GM19397 (cell line): ENCODE measurements around the gene MYB.

ENCODE experiments used
- ATAC-seq: cut with Tn5 transposase; IDR thresholded peaks from one replicate; pipeline ENCODE4 v1.9.1; 2021; ENCODE audit warnings: mild to moderate bottlenecking, moderate library complexity; ENCODE audit not compliant: unreplicated experiment

MYB gene

GRCh38 chr6:135185483-135185882, 4.4 kb downstream of the MYB start:
- ATAC-seq: no peak

DNA sequence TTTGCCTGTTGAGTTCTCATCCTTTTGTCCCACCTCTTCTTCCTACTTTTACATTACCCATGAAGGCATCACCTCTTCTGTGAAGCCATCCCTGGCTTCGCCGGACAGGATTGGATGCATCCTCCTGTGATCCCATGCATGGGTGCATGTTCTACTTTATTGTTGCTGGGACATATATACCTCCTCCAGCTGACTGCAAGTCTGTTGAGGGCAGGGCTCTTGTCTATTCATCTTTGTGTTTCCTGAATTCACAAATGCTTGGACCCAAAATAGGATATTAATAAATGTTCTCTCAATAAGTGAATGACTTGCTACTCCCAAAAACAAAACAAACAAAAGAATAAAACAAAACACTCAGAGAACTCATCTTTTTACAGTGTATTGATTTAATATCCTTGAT, 5.1 kb downstream of the MYB start:
- ATAC-seq: no peak

GRCh38 chr6:135187372-135187771, 6.3 kb downstream of the MYB start:
- ATAC-seq: no peak

DNA sequence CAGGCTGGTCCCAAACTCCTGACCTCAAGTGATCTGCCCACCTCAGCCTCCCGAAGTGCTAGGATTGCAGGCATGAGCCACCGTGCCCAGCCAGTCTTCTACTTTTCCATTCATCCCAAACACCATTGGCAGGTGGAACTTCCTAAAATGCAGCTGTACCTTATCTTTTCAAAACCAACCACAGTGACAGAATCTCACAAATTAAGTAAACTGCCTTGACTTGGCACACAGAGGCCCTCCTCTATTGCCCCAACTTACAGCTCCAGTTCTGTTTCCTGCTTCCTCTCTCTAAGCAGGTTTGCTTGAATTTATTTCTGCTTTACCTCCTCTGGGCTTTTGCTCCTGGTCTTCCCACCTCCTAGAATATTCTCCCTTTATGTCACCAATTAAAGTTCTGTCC, 7.6 kb downstream of the MYB start:
- ATAC-seq: no peak

DNA sequence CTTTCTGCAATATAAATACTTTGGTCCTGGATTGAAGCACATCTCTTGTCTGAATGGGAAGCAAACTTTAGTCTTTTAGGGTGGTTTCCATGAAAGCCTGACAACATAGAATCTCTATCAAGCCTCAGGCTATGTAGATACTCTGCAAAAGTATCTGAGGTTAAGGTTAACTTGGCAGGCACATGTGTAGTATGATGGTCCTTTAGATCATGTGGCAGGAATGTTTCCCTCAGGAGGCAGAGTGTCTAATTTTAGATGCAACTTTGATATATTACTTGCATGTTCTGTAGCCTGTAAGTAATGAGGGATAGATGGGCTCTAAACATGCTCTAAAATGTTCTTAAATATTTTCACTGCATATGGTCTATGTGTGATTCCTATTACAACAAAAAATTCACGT, 8.2 kb downstream of the MYB start:
- no peak for ATAC-seq

DNA sequence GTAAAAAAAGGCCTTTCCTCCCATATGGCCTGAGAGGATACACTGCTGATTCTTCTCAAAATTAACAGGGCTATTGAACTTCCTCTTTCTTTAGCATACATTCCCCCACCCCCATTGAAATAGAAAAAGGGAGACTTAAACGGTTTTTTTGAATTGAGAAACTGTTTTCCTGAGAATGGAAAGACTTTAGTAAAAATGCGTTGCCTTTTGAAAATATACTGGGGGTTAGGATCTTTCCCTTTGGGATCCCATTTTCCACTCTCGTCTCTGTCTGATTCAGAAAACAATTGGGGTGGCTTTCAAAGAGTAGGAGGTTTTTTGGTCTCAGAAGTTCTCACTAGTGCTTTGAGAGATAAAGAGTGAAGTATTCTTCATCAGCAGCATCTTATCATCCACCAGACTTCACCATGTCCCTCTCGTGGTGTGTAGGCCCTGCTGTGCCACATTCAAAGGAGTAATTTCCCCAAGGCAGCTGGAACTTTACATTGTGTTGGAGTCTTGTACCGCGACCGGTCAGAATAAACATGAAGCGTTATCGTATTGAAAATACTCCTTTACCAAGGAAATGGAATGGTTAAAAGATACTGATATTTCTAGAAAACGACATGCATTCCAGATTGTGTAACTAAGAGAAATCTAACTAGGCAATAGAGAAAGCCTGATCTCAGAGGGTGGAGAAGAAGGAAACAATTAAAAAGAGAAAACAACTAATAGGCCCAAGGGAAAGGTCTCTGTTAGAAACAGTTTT, 10.6 kb downstream of the MYB start:
- no peak for ATAC-seq

- no peak for ATAC-seq
Observed at GRCh38 chr6:135192256-135193174, 11.4 kb downstream of the MYB start.

DNA sequence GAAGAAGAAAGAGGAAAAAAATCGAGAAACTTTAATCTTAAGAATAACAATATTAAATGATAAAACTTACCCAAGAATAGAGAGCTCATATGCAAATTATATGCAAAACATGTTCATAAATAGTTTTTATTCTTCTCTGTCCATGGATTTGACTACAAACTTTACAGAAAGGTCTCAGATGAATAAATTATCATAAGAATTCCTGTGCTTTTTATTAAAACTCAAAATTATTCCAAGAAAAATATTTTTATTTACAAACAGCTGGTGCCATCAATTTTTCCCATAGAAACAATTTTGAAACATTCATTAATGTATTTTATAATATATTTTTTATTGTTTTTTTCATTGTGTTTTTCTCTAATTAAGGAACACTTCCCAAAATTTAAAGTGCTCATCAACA, 12.1 kb downstream of the MYB start:
- no peak for ATAC-seq

- ATAC-seq: no peak
Observed at GRCh38 chr6:135195041-135195440, 13.9 kb downstream of the MYB start.

DNA sequence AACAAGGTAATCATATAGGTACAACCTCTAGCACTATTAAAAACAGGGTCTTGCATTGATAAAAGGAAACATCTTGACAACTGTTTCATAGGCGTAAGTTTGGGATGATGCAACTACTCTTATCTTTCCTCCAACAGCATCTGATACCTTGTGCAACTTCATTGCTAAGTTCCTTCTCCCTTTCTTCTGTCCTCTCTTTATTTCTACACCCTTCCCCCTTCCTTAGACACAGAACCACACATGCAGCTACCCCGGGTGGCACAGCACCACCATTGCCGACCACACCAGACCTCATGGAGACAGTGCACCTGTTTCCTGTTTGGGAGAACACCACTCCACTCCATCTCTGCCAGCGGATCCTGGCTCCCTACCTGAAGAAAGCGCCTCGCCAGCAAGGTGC, 14.4 kb downstream of the MYB start:
- ATAC-seq: no peak

- no peak for ATAC-seq
Observed at GRCh38 chr6:135196739-135197510, 15.8 kb downstream of the MYB start.

DNA sequence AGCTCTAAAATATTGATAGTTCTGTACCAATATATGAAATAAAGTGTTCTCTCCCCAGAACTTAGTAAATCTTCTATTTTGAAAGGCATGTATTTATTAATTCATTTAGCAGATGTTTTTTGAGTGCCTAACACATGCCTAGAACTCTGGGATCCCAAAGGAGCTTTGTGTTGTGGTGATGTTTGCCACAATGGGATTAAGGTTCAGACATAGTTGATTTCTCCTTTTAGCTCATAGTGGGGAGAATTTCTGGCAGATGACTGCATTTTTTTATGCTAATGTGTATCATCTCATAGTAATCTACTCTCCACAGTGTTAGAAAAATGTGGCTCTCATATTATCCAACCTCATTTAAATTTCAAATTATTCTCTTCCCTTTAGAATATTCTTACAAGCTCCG, 21.7 kb downstream of the MYB start:
- ATAC-seq: no peak

DNA sequence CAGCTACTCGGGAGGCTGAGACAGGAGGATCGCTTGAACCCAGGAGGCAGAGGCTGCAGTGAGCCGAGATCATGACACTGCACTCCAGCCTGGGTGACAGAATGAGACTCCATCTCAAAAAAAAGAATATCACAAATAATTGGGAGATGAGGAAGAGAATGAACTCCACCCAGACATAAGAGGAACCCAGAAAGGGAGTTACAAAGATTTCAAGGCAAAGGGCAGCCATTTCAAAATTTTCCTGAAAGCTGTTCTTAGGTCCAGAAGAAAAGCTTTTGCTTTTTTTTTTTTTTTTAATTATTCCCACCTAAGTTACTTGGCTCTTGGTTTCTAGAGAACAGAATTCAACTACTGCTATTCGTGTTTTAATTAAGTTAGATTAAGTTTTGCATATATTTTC, 23.8 kb downstream of the MYB start:
- ATAC-seq: no peak

DNA sequence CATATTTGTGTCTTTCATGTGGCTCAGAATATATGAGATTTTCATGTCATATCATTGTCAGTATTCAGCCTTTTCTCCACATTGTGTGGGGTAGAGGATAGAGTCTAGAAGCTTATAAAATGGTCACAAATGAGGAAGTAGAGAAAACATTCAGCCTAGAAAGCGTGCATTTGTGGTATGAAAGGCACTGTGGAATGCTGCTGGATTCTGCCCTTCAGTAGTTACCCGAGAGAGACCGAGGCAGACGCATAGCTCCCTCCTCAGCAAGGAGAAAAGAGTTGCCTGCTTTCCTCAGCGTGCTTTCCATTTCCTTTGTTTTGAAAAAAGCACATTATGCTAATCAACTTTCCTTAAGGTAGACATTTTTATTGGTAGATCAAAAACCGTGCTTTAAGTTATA, 28.7 kb downstream of the MYB start:
- no peak for ATAC-seq

- ATAC-seq: no peak
Observed at GRCh38 chr6:135210632-135211305, 29.7 kb downstream of the MYB start.

DNA sequence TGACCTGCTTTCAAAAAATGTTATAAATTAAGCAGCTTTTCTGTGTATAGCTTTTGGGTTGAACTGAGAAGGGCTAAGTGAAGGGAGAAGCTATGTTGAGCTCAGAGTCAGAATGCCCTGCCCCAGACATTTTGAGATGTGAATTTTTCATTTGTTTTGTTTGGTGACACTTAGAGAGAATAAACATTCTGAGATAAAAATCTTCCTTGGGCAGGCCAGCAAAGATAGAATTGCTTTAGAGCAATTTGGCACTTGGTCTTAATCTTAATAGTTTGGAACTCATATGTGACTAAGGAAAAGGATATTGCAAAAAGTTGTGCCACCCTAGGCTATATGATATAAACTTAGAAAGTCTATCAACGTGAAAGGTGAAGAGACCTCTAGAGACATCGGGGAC, 30.2 kb downstream of the MYB start:
- ATAC-seq: no peak

DNA sequence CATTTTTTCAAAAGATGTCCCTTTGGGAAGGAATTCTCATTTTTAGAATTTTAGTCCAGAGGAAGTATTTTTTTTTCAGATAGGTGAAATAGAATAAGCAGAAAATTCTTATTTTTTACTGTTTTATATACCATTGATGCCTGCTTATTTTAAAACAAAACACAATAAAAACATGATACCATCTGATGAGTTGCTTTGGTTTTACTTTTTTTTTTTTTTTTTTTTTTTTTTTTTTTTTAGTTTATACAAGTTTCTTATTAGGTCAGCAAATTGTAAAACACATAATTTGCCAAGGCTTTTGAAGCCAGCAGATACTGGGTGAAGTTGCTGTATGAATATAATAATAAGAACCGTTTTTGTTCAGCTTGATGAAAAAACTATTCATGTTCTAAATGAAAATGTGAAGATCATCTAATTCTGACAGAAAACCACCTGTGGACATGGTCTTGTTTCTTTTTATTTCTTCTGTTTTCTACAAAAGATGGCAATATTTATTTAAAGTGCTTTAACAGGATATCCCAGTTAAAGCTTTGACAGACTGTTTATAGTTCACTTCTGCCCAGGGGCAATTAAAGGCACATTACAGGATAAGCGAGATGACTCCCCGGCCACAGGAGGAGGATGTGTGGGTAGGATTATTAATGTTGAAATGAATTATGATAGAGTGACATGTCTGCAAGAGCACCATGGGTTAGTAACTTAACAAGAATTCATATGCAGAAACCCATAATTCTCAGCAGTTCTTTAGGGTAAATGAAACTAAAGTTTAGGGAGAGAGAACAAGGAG, 31.1 kb downstream of the MYB start:
- no peak for ATAC-seq

DNA sequence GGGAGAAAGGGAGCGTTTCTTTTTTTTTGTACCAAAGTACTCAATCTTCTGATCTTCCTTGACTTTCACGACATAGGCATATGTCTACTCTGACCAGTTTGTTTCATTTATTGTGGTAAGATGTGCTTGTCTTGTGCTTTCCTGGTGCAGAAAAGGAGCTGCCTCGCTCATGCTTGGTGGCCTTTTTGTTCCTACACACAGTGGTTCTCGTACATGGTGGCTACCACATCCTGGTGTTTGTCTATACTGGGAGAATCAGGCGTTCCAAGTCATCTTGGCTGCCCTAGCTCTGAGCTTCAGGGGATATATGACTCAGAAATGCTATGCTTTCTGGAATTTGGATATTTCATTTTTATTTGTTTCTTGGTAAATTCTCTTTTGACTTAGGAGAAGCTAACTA, 31.8 kb downstream of the MYB start:
- ATAC-seq: no peak

- no peak for ATAC-seq
Observed at GRCh38 chr6:135213616-135214015, 32.5 kb downstream of the MYB start.

DNA sequence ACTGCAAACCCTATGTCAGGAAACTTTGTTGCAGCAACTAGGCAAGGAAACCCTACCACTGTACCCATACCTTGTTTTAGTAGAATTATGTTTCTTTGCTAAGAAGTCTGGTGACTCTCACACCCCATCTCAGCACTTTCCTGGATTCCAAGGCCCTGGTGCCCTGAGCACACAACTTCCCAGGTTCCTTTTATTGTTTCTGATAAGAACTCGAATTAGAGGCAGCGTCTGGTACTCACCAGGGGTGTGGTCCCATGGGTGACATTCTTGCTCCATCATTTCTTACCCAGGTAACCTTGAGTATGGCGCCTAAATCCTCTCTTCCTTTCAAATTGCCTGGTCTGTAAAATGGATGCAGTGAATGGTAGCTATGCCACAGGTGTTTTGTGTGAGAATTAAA, 34.1 kb downstream of the MYB start:
- ATAC-seq: no peak
